Stimulated activated CD4-positive, alpha-beta T cell treated with anti-CD3 and anti-CD28 coated beads, TNF-alpha, amount 100 ng/mL, for 1 hour (primary cell): ENCODE data around the gene MLLT6.

Experiments used
- DNase-seq, 3 donors: peaks; one replicate each; pipeline ENCODE4 v3.0.0-alpha.2; 2020; ENCODE audit warnings: low read depth in 3 of 3, low spot score in 1 of 3

Gene MLLT6

DNA sequence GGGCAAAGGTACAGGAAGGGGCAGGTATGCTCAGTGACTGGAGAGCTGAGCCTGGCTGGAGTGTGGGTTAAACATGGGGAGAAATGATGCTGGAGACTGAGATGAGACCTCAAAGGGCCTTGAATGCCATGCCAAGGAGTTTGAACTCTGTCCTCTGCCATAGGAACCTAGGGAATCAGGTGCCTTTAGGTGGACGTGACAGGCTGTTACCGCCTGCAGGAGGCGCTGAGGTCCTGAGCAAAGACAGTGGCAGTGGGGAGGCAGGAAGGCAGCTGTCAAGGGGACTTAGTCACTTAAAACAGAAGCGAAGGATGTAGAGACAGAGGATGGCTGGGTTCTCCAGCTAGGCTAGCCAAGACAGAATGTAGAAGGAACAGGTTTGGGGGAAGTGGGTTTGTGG lies 56.5 kb downstream of the MLLT6 start:
- DNase-seq = no peak

- no peak for DNase-seq
Observed at GRCh38 chr17:38762231-38762630, 57.2 kb downstream of the MLLT6 start.

DNA sequence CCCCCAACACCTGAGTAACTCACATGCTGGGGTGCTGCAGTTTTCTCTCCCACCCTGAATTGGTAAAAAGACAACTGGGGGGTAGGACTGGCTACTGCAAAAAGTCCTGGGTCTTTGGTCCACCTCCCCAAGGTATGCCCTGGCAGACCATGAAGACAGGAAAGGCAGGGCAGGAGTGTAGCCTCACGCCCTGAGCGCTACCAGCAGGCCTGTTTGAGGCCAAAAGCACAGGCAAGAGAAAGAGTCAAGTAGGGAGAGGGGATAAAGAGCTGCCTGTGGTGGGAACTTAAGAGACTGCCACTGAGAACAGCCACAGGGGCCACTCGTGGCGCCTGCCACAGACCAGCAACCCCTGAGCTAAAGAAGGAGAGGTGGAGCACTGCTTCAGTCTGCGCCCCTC lies 61.3 kb downstream of the MLLT6 start:
- DNase-seq = no peak

DNA sequence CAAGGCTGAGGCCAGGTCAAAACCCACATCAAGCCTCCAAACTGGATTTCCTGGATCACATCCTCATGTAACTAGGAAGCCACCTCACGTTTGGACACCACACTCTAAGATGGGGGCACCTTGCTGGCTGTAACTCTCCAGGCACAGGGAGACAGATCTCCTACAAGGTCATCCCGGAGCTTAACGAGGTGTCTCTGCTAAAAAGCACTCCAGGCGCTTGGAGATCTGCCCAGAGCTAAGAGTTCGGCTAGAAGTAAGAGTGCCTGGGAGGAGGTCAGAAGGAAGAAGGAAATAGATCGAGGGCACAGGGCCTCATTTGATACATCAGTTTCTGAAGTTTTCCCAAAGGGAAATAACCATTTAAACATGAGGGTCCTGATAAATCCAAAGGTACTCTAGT lies 63.3 kb downstream of the MLLT6 start:
- no peak for DNase-seq

- DNase-seq = no peak
Observed at GRCh38 chr17:38773258-38773657, 68.2 kb downstream of the MLLT6 start.

- DNase-seq = no peak
Observed at GRCh38 chr17:38777641-38778250, 72.7 kb downstream of the MLLT6 start.
